ENCODE results near the gene KLHL41. TPM values are rescaled to one million over a fixed set of nuclear protein-coding genes. Genes with fewer than 3 reads are reported as not detected.
"Not testable (repeated sequence)": the region's sequence is repeated elsewhere in the genome, so short reads cannot be mapped to it uniquely, and the experiment has no call there.

Gene KLHL41
- polyA plus RNA-seq, 5 donors, result 1.2 to 126 (median 2.8) TPM

- DNase-seq, result no peak
These were observed 62.7 kb downstream of the KLHL41 start for GRCh38 chr2:169572189-169572588.

GRCh38 chr2:169572821-169573159 is 63.3 kb downstream of the KLHL41 start:
- no peak for DNase-seq

DNA sequence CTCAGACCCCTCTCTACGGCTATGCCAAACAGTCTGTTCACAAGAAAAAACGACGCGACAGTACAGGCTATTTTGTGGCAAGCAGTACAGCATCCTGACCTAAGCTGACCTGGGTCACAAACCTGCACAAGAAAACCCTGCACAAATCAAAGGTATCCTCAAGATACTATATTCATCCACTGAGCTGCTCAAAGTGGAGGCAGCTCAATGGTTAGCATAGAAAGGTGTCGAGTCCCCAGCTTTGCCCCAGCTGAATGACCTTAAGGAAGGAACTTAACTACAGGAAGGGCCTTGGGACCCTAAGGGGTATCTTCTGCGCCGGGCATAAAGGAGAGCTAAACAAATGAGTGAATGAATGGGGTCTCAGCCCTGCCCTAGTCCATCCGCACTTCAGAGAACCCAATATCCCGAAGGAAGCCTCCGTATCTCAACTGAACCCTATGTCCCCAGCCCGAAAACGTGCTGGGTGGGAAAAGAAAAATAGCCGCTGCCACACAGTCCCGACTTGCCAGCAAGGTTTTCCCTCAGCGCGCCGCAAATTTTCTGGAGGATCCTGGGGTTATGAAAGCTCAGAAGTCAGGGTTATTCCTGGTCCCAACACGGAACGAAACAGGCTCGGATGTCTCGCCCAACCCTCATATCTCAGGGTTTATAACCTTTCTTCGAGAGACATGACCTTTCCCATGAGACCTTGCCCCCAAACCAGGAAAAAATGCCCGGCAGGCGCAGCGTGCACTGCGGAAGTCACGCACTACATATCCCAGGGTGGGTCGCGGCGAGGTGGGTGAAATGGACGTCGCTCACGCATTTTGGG is 63.9 kb downstream of the KLHL41 start, which contains the start of gene FASTKD1:
Gene FASTKD1 (minus strand): TSS at position 706 of the 814 bp plus-strand sequence. CDS start 1,836 bp downstream, outside the sequence.
- DNase-seq, result peak; percentile 79 to 84

DNA sequence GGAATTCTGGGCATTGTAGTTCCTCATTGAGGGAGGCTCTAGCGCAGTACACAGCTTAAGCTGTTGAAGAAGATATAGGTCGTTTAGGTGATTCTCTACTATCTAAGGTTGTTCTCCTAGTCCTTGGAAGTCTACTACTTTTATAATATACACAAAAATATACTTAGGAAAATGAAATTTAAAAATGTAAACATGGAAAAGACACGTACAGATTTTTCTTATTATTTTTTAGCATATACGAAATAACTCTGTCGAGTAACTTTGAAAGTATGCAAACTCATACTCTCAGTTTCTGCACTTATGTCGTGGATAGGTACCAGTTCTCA is 64.4 kb downstream of the KLHL41 start:
- DNase-seq, result no peak

- DNase-seq, result not testable (repeated sequence)
These were observed 65.0 kb downstream of the KLHL41 start for GRCh38 chr2:169574539-169574938.

DNA sequence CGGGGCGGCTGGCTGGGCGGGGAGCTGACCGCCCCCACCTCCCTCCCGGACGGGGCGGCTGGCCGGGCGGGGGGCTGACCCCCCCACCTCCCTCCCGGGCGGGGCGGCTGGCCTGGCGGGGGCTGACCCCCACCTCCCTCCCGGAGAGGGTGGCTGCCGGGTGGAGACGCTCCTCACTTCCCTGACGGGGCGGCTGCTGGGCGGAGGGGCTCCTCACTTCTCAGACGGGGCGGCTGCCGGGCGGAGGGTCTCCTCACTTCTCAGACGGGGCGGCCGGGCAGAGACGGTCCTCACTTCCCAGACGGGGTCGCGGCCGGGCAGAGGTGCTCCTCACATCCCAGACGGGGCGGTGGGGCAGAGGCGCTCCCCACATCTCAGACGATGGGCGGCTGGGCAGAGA is 65.8 kb downstream of the KLHL41 start:
- not testable (repeated sequence) for DNase-seq

Other genes with a start within 250 kb of the KLHL41 start
- 1 to 10 TPM; 1.9 to 4.3 (median 2.9) TPM for gene LRP2, start 147.2 kb upstream of the KLHL41 start, polyA plus RNA-seq (ENCODE audit: insufficient read depth in 1 of 5, insufficient read length in 5 of 5, low replicate concordance in 1 of 5)
- gene BBS5, start 30.2 kb upstream of the KLHL41 start, polyA plus RNA-seq (ENCODE audit: insufficient read depth in 1 of 5, insufficient read length in 5 of 5, low replicate concordance in 1 of 5), result 10 to 100 TPM; 10.2 to 17.8 (median 14.7) TPM
- 10 to 100 TPM; 33.7 to 46.5 (median 41.4) TPM for gene FASTKD1, start 64.2 kb downstream of the KLHL41 start, polyA plus RNA-seq (ENCODE audit: insufficient read depth in 1 of 5, insufficient read length in 5 of 5, low replicate concordance in 1 of 5)
- gene PPIG, start 74.6 kb downstream of the KLHL41 start, polyA plus RNA-seq (ENCODE audit: insufficient read depth in 1 of 5, insufficient read length in 5 of 5, low replicate concordance in 1 of 5), result 100 to 1,000 TPM in 1 of 5 donors, 10 to 100 TPM in 4; 63.2 to 111 (median 94.8) TPM
- gene CFAP210, start 184.7 kb downstream of the KLHL41 start, polyA plus RNA-seq (ENCODE audit: insufficient read depth in 1 of 5, insufficient read length in 5 of 5, low replicate concordance in 1 of 5), result 1 to 10 TPM; 1.1 to 4.2 (median 2.3) TPM
- gene PHOSPHO2, start 184.8 kb downstream of the KLHL41 start, polyA plus RNA-seq (ENCODE audit: insufficient read depth in 1 of 5, insufficient read length in 5 of 5, low replicate concordance in 1 of 5), result 10 to 100 TPM in 4 of 5 donors, 1 to 10 TPM in 1; 9.4 to 17.0 (median 15.6) TPM
- gene KLHL23, start 224.1 kb downstream of the KLHL41 start, polyA plus RNA-seq (ENCODE audit: insufficient read depth in 1 of 5, insufficient read length in 5 of 5, low replicate concordance in 1 of 5), result 10 to 100 TPM; 25.8 to 47.8 (median 44.6) TPM